K562 (cell line): Measurements from ENCODE around the gene ALS2CL.

Source experiments
- CGGBP1 ChIP-seq: fragments of 250-450 bp; sonication (Bioruptor Pico); IDR thresholded peaks from 2 replicates; pipeline ENCODE4 v1.9.0; 2021; ENCODE audit warnings: mild to moderate bottlenecking
- CHCHD3 ChIP-seq: fragments of 250-450 bp; sonication (Bioruptor Pico); IDR thresholded peaks from 2 replicates; pipeline ENCODE4 v2.1.2; 2022; ENCODE audit warnings: mild to moderate bottlenecking
- CHD7 ChIP-seq: fragments of 200-600 bp; sonication (generic); IDR thresholded peaks from one replicate; pipeline ENCODE4 v1.6.1; 2012; ENCODE audit warnings: mild to moderate bottlenecking, low read depth, low read length, inconsistent platforms
- CTCF ChIP-seq, 3 experiments: IDR thresholded peaks in 2 of 3; conservative IDR thresholded peaks in 1 of 3; 2 replicates each; pipeline ENCODE4 v1.5.1; 2011 to 2012; ENCODE audit warnings: low read length in 3 of 3, mild to moderate bottlenecking in 3 of 3, control low read depth in 2 of 3, improper control_type of control experiment in 1 of 3, inconsistent platforms in 1 of 3, low read depth in 1 of 3, mixed read lengths in 1 of 3, moderate library complexity in 1 of 3; ENCODE audit not compliant: insufficient read depth in 2 of 3
- ETV5 ChIP-seq: sonication (generic); formaldehyde crosslinking; IDR thresholded peaks from 2 replicates; pipeline ENCODE4 v1.4.0; 2020; ENCODE audit warnings: low read depth, mild to moderate bottlenecking, missing genetic modification reagents
- FIP1L1 ChIP-seq: fragments of 200-400 bp; formaldehyde crosslinking; IDR thresholded peaks from 2 replicates; pipeline ENCODE4 v1.6.1; 2018; ENCODE audit warnings: mild to moderate bottlenecking, low read depth, low read length; ENCODE audit not compliant: poor library complexity, severe bottlenecking
- HDAC6 ChIP-seq: IDR thresholded peaks from 2 replicates; pipeline ENCODE4 v1.6.1; 2012; ENCODE audit warnings: low read depth, mild to moderate bottlenecking, control low read depth, inconsistent platforms, low read length, moderate library complexity
- HNRNPK ChIP-seq: fragments of 200-400 bp; formaldehyde crosslinking; IDR thresholded peaks from one replicate; pipeline ENCODE4 v1.6.1; 2018; ENCODE audit warnings: mild to moderate bottlenecking, low read depth, low read length; ENCODE audit not compliant: poor library complexity, severe bottlenecking
- JUND ChIP-seq, 2 experiments: IDR thresholded peaks; 2 replicates in 1 of 2; 3 replicates in 1 of 2; pipeline ENCODE4 v1.6.1; 2011; ENCODE audit warnings: borderline replicate concordance in 2 of 2, low read depth in 2 of 2, low read length in 2 of 2, improper control_type of control experiment in 1 of 2, missing biosample characterization in 1 of 2, missing genetic modification characterization in 1 of 2, missing genetic modification reagents in 1 of 2
- NFATC3 ChIP-seq: fragments of 450-650 bp; IDR thresholded peaks from 2 replicates; pipeline ENCODE4 v1.6.1; 2017; ENCODE audit warnings: mild to moderate bottlenecking
- NR3C1 ChIP-seq: sonication (generic); formaldehyde crosslinking; IDR thresholded peaks from 2 replicates; pipeline ENCODE4 v1.8.1; 2022; ENCODE audit warnings: missing genetic modification reagents
- POLR2A ChIP-seq: fragments of 450-650 bp; conservative IDR thresholded peaks from 2 replicates; pipeline ENCODE4 v1.6.1; 2016
- RB1 ChIP-seq: fragments of 450-650 bp; IDR thresholded peaks from 2 replicates; pipeline ENCODE4 v1.6.1; 2017; ENCODE audit warnings: low read depth, mild to moderate bottlenecking

- TF ChIP-seq HDAC6: no peak
- TF ChIP-seq POLR2A: no peak
- TF ChIP-seq JUND (IDR thresholded peaks at IDR 0.05; ENCODE audit: borderline replicate concordance, low read depth, low read length): no peak
- TF ChIP-seq JUND (tag; IDR thresholded peaks at IDR 0.05; ENCODE audit: borderline replicate concordance, low read depth, low read length): no peak
- TF ChIP-seq HNRNPK: no peak
- no peak for TF ChIP-seq NFATC3
- TF ChIP-seq FIP1L1: no peak
- no peak for TF ChIP-seq CHCHD3 (CRISPR knock-in tag)
- TF ChIP-seq CTCF (IDR thresholded peaks at IDR 0.05 in 2 of 3, conservative IDR thresholded peaks at IDR 0.05 in 1 of 3; ENCODE audit: insufficient read depth in 2 of 3, low read depth in 1 of 3, low read length in 3 of 3): no peak
- no peak for TF ChIP-seq NR3C1 (CRISPR knock-in tag)
- no peak for TF ChIP-seq CGGBP1 (CRISPR knock-in tag)
- no peak for TF ChIP-seq ETV5 (CRISPR knock-in tag)
- TF ChIP-seq RB1: no peak
- no peak for TF ChIP-seq CHD7
Measured at GRCh38 chr3:46676601-46677410, 16.7 kb downstream of the ALS2CL start.
